PC-3 (cell line): ENCODE results near the gene CPN1.

Experiments used
- CTCF ChIP-seq: fragments of 300-600 bp; sonication (generic); conservative IDR thresholded peaks from 2 replicates; pipeline ENCODE4 v1.5.1; 2017; ENCODE audit warnings: antibody characterized with exemption, low read depth, mild to moderate bottlenecking, low read length
- EZH2 ChIP-seq: fragments of 300-600 bp; sonication (generic); IDR thresholded peaks from one replicate; pipeline ENCODE4 v1.6.1; 2017; ENCODE audit warnings: antibody characterized with exemption, mild to moderate bottlenecking, low read length; ENCODE audit not compliant: unreplicated experiment
- EZH2phosphoT487 ChIP-seq: fragments of 300-600 bp; sonication (generic); IDR thresholded peaks from 2 replicates; pipeline ENCODE4 v1.6.1; 2018; ENCODE audit warnings: mild to moderate bottlenecking, antibody characterized with exemption, low read length, borderline replicate concordance

- TF ChIP-seq EZH2 (no peak), CTCF (peak; percentile 22; the same call in 1 of the 2 replicates), EZH2phosphoT487 (no peak)
Measured at GRCh38 chr10:100043344-100043743, 38.3 kb downstream of the CPN1 start.
